Glomerular visceral epithelial cell (primary cell): ENCODE results near the gene ZDHHC22.

ENCODE experiments used
- DNase-seq: peaks from one replicate; pipeline ENCODE4 v3.0.0-alpha.2; 2016; ENCODE audit errors: extremely low spot score

ZDHHC22 gene

DNA sequence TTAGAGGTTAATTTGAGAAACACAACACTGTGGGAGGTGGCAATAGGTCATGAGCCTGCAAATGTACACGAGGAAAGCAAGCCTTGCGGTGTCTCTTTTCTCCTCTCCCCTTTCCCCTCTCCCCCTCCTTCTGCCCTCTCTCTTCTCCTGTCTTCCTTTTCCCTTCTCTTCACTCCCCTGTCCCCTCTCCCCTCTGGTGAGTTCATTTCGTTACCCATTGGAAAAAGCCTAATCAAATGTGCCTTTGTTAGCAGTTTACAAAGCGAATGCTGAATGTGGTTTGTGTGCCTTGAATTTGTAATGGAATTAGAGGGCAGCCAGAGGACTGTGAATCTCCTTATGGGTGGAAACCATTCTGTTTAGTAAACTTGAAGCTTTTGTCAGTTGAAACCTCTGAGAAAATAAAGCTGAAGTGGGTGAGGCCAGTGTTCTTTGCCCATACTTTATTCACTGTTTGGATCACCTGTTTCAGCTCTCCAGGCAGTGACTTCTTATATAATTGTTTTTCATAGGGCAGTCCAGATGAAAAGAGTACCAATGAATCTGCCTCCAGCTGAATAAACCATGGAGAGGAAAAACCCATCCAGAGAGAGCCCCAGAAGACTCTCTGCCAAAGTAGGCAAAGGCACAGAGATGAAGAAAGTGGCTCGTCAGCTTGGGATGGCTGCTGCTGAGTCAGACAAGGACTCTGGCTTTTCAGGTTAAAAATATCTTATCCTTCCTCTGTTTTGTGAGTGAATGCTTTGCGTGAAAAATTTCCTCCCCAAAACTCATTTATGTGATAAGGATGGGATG, 36.2 kb downstream of the ZDHHC22 start:
- no peak for DNase-seq

DNA sequence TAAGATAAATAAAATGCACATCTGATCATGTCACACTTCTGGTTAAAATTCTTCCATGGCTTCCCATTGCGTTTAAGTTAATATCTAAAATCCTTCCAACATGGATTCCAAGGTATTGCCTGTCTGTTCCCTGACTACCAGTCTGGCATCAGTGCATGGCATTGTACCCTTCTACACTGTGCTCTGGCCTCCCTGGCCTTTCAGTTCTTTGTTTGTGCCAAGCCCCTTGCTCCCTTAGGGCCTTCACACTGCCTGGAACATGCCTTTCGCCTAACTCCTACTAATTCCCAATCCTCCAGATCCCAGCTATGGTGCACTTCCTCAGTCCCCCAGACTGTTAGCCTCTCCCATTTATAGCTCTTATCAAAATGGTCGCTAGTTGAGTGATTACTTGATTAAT, 37.2 kb downstream of the ZDHHC22 start:
- DNase-seq = no peak

DNA sequence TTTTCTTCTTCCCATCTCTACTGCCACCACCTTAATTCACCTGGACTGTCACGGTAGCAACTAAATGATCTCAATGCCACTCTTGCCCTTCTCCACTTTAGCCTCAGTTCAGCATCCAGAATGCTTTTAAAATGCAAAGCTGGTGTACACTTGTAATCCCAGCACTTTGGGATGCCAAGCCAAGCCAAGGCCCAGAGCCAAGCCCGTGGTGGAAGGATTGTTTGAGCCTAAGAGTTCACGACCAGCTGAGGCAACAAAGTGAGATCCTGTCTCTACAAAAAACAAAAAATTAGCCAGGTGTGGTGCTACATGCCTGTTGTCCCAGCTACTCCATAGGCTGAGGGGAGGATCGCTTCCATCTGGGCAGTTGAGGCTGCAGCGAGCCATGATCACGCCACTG, 37.6 kb downstream of the ZDHHC22 start:
- no peak for DNase-seq

DNA sequence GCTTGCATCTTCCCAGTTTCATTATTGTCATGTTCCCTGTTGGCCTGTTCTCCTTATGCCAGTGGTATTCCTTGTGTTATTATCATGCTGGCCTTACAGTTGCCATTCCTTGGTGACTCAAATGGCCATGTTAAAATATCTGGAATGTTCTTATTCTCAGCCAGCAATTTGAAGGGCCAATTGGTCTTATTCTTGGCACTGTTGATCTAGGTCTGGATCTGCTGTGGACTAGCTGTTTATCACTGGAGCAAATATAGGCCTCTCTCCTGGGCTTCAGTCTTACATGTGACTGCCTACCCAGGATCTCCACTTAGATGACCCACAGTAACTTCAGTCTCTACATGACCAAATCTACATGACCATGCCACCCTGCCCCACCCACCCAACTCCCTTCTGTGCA, 38.1 kb downstream of the ZDHHC22 start:
- DNase-seq = no peak

DNA sequence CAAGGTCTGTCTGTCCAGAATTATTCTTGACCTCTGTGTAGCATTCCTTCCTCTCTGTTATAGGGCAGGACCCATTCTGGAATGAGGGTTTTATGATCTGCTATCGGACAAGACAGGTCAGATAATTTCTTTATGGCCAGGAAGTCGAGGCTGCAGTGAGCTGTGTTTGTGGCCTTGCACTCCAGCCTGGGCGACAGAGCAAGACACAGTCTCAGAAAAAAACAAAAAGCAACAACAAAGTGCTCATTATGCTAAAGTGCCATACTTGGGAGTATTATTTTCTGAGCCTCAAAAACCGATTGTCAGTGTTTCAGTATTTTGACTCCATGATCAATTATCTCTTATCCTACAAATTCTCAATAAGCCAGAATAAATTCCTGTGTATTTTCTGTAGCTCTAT, 39.4 kb downstream of the ZDHHC22 start:
- no peak for DNase-seq

DNA sequence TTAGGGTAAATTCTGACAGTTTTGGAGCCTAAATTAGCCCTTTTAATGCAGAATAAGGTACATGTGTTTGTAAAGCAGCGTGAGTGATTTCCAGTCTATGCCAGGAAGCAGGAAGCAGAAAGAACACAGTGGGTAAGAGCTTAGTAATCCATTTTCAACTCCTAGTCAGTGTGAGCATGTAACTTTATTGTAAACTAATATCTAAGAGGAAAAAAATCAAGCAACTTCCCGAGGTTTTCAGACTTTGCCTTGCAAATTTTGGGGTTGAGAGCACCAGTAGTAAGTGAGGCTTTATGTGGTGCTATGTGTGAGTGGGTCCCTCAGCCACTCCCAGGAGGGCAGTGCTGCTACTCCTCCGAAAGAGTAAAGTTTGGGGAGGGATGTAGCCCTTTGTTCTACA, 40.6 kb downstream of the ZDHHC22 start:
- no peak for DNase-seq

DNA sequence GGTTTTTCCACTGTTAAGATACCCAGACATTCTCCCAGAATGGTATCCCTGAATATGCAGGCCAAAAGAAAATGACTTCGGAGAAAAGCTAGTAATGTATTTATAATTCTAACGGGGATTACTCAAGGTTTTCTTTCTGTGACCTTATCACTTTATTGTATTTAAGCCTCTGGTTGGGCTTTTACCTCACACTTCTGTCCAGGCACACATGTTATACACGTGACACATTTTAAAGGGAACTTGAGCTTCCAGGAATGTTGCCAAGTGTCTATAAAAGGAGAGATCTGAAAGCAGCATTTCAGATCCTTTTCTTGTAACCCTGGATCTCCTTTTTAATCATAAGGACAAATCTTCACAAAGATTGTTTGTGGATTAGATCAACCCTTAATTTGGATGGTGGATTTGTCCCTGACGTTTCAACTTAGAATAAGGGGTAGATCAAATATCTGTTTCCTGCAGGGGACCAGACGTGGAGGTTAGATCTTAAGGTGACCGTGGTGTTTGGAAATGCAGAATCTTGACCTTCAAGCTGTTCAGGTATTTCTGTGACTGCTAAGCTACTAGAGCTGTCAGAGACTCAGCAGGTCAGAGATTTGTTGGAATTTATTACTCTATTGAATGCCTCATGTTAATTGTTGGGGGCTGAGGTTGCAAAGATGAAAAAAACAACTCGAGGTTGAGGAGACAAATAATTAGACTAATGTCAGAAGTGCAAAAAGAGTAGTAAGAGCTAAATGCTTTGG, 42.0 kb downstream of the ZDHHC22 start:
- DNase-seq = peak; percentile 29

DNA sequence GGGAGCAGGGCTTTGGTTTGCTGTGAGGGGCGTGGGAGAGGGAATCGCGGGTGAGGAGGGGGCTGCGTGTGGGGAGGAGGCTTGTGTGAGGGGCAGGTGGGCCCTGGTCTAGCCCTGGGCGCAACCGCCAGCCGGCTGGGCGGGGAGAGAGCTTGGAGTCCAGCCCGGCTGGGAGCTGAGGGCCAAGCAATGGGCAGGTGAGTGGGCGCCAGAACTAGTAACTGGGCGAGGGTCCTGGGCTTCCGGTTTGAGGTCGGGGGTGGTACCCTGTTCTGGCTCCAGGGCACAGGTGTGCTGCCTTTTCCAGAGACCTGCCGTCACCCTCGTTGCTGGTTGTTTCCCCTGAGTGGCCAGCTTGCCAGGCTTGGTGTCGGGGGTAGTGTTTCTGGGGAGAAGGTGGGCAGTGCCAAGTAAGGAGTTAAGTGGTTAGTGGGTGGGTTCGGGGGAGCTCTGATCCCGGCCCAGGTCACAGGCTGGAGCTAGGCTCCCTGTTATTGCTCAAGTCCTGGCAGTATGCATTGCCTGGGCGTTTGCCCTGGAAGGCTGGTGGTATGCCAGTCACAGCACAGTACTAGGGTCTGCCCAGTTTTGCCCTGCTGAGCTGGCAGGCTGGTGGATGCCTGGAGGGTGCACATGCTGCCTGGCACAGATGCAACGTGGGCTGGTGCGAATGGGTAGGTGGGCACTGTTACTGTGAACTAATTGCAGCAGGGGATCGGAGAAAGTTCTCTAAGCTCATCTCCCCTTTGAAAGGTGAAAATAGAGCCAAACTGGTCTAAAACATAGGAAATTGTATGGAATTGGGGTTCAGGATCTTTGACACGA, 42.9 kb downstream of the ZDHHC22 start:
- DNase-seq = peak; percentile 16

DNA sequence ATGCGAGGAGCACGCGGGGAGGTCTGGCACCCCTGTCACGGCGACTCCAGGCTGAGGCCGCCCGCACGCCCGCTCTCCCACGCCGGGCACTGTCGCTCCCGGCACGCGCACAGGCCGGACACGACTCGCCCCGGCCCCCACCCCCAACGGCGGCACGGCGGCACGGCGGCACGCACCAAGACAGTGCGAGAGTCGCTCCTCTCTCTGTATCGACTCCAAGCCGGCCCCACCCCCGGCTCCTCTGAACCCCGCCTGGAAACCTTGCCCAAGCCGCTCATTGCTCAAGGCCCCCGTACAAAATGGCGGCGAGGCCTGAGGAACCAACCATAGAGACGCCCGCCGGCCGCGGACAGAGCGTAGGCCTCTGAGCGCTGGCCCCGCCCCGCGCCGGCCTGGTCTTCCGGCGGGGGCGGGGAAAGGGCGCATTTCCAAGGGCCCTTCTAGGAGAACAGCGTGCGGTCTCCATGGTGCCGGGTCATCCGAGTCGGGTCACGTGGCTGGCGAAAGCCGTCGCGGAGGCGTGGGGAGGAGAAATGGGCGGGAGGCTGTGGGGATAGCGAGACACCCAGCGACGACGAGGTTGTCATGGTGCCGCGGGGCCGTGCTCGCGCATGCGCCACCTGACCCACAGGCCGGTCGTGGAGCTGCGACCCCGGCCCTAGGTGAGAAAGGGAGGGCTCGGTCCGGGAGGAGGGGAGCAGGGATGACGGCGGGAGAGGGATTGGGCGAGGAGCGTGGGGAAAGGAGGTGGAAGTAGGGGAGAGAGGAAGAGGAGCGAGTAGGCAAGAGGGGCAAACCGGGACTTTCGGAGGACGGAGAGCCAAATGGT, 43.7 kb downstream of the ZDHHC22 start, which contains the start of gene CIPC:
TSS of gene CIPC (plus strand) at position 559 of the 829 bp plus-strand sequence. CDS start 7,451 bp downstream, outside the sequence.
- DNase-seq = peak; percentile 99

DNA sequence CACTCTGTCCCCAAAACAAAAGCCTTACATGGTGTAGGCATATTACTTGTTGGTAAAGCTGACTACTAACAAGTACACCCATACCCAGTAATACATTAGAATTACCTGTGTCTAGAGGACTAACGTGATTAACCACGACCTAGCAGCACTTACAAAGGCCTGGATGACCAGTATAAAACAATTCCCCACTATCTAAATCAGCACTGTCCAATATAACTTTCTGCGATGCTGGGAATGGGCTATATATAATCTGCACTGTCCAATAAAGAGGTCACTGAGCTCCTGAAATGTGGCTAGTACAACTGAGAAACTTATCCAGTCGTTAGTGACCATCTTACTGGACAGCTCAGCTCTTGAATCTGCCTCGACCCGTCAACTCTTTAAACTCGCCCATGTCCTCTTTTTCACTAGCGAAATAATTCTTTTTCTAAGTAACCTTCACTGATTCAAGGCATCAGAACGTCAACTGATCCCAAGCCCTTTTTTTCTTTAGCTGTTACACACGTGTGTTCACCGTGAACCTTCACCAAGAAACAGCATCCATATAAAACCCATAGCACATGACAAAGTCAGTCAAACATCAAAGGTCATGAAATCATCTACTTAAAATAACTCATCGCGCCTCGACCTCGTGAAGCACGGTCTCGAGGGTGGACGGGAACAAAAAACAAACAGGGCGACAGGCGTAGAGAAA, 44.4 kb downstream of the ZDHHC22 start:
- DNase-seq = peak; percentile 22

DNA sequence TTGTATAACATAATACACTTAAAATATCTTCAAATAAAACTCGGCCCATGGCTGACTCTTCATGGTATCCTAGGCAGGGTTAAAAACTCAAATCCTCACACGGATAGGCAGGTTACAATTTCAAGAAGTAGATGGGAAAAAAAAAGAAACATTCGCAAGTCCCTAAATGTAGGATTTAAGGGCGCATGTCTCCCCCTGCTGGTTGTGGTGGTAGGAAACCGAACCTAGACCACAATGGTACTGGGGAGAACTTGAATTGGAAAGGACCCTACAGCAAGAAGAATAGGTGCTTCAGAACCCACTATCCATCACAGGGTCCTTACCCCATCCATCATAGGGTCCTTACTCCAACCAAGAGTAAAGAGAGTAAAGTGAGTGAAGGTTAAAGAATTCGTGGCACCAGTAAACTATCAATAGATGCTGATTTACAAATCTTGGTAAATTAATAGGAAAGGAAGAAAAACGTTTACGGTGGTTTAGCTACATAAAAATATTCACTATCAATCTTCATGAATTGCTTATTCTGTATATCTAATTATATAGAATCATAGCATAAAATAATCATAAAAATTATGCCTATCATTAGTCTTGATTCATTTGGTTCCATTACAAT, 46.8 kb downstream of the ZDHHC22 start:
- peak; percentile 77 for DNase-seq

DNA sequence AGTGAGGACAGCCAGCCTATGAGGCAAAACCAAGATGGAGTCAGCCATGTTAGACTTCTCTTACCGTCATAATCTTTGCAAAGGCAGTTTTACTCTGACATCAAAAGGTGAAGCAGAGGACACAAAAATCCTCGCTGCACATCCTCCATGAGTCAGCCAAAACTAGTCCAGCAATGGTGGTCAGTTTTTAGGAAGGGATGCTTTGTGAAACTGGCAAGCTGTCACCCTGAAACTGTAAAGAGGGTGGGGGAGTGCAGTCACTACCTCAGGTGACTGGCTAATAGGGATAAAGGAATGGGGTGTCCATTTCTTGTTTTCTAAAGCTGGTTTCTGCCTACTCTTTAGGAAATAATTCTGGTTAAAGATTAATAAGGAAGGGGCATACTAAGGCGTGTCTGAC, 48.9 kb downstream of the ZDHHC22 start:
- DNase-seq = no peak

DNA sequence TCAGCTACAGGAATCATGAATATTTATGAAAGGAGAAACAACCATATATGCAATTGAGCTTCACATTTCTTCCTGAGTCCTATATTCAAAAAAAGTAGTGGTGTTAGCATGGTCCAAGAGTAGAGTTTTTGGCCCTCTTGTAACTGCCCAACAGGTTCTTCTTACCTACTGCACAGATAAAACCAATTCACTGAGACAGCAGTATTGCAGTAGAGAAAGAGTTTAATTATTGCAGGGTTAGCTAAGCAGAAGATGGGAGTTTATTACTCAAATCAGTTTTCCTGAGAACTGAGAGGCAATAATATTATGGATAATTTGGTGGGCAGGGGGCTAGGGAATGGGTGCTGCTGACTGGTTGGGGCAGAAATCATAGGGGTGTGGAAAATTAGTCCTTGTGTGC, 50.1 kb downstream of the ZDHHC22 start:
- no peak for DNase-seq

DNA sequence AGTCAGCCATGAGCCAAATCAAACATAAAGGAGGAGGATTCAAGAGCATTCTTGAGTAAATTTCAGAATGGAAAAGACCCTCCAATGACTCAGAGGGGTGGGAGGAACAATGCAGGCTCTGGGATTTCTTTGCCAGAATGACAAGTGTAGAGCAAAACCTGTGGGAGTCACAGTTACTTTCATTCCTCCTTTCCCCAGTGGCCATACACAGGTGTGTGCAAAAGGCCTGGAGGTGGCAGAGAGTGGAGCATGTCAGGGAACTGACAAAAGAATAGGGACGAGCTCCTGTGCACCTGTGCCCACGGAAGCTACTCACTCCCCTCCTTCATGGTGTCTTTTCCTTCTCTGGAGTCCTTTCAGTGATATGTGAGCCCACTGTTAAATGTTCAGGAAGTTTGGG, 52.9 kb downstream of the ZDHHC22 start:
- no peak for DNase-seq

DNA sequence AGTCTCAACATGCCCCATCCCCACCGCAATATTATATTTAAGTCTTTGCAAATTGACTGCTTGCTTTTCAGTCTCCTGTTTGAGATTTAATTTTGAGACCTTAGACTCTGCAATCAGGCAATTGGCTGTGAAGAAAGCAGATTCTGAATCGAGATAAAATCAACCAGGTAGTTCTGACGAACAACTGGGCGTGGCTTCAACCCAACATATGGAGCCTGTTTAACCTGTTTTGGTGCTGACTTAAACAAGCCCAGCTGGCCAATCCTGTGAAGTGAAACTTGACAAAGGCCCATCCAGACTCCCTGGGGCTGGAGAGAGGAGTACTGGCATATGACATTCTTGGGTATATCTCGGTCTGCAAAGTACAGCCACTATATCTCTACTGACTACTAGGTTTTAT, 53.4 kb downstream of the ZDHHC22 start:
- no peak for DNase-seq

DNA sequence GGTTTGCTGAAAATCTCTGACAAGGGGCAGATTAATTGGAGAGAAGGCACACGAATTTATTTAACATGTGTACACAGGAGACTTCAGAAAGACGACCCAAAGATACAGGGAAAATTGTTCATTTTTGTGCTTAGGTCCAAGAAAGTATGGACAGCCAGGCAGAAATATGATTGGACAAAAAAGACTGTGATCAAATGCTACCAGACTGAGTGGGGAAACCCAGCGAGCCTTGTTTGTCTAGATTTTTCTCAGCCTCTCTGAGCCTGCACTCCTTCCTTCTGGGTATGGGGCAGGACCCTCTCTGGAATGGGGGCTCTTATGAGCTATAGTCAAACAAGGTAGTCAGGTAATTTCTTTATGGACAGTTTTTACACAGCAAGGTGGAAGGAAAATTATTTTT, 54.0 kb downstream of the ZDHHC22 start:
- DNase-seq = no peak

DNA sequence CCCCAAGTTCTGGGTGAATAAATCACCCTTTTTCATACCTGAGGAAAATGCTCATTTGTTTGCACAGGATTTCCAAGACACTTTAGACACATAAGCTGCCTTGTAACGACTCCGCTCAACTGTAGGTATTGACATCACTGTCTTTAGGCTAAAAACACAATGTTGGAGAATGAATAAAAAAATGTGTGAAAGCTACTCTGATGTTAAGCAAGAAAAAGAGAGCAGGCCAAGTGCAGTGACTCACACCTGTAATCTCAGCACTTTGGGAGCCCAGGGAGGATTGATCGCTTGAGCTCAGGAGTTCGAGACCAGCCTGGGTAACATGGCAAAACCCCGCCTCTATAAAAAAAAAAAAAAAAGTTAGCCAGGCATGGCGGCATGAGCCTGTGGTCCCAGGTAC, 54.6 kb downstream of the ZDHHC22 start:
- DNase-seq = no peak

DNA sequence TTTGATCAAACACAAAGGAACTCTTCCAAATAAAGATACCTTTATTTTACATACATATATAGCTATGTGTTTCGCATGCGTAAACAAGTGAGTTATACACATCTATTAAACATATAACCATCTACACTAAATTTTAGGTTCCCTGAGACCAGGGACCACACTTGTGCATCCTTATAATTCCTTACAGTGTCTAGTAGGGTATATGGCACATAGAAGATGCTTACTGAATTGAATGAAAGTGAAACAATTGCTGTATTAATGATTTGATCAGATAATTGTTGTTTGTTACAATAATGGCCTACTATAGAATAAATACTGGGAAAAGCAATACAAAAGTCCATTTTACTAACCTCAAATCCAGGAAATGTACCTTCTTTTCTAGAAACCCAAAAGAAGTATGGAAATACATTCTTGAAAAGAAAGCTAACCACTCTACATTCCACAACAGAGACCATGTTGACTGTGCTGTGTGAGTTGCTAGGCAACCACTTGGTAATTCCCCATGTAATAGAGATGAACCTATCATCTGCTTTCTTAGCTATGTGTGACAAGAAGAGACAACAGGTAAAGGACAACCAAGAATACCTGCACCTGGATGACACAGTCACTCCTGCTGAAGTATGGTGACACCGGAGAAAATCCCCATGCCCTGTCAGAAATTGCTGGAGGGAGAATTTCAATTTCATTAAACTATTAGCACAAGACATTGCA, 55.4 kb downstream of the ZDHHC22 start:
- peak; percentile 59 for DNase-seq

DNA sequence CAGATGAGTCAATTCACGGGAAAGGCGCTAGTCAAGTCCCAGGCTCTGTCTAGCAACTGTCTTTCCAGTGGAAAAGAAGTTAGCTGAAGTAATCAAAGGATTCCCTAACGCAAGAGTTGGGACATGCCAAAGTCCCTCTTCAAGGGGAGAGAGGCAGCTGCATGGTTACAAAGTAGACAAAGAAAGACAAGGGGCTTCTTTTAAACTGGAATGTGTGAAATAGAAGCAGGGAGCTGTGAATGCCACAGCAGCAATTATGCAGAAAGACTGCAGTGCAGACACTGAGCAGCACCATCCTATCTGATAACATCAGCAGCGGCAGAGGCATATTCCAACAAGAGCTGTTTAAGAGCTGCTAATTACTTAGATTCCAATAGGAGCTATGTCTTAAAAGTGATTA, 56.1 kb downstream of the ZDHHC22 start:
- DNase-seq = no peak

DNA sequence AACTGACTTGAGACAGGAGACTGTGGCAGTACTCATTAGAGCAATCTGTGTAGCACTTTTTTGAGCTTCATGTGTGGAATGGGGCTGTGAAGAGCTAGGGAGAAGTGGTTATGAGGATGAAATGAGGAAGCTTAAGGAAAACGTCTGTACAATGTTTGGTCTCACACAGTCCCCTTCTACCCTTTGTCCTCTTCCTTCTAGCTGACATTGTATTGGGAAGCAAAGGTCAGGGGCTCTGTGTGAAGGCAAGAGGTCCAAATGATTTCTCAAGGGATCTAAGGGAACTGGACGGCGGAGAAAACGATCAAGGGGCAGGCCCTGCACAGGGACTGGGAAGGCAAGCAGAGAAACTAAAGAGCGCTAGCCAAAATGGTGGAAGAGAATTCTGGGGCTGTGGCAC, 56.6 kb downstream of the ZDHHC22 start:
- DNase-seq = no peak
